Hepatocyte (in vitro differentiated cells): ENCODE measurements around the gene RPTOR.

Experiments
- EZH2 ChIP-seq: fragments of 200-600 bp; sonication (generic); IDR thresholded peaks from 2 replicates; pipeline ENCODE4 v1.6.1; 2016; ENCODE audit warnings: antibody characterized with exemption, mild to moderate bottlenecking, borderline replicate concordance
- TF ChIP-seq, protein P1 (sequence below): fragments of 200-600 bp; sonication (generic); IDR thresholded peaks from 2 replicates; pipeline ENCODE4 v1.5.1; 2016; ENCODE audit warnings: antibody characterized with exemption, mild to moderate bottlenecking; ENCODE audit not compliant: poor library complexity

DNA sequence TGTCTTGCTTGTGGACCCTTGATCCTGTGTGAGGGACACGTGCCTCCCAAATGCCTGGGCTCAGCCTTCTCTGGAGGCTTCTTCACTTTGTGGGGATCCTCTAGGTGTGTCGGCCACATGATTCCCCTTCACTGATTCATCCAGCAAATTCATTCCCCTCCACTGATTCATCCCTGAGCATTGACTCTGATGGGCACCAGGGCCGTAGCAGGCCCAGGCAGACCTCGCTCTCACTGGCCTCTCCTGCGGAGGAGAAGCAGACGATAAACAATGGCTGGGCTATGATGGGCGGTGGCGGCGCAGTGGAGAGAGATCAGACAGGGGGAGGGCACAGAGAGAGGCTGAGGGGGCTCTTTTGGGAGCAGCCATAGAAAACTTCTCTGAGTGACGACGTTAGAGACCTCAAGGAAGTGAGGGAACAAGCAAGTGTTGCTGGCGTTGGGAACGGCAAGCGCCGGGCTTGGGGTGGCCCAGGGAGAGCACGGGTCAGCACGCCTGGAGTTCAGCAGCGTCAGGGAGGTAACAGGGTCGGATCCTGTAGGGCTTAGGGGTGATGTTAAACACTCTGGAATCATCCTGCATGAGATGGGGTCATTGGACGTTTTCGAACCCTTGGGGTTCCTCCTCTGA is 17.5 kb upstream of the RPTOR start:
- TF ChIP-seq, protein P1, sequence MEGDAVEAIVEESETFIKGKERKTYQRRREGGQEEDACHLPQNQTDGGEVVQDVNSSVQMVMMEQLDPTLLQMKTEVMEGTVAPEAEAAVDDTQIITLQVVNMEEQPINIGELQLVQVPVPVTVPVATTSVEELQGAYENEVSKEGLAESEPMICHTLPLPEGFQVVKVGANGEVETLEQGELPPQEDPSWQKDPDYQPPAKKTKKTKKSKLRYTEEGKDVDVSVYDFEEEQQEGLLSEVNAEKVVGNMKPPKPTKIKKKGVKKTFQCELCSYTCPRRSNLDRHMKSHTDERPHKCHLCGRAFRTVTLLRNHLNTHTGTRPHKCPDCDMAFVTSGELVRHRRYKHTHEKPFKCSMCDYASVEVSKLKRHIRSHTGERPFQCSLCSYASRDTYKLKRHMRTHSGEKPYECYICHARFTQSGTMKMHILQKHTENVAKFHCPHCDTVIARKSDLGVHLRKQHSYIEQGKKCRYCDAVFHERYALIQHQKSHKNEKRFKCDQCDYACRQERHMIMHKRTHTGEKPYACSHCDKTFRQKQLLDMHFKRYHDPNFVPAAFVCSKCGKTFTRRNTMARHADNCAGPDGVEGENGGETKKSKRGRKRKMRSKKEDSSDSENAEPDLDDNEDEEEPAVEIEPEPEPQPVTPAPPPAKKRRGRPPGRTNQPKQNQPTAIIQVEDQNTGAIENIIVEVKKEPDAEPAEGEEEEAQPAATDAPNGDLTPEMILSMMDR = no peak
- no peak for TF ChIP-seq EZH2
